Measurements from ENCODE around the gene MTARC1.

The MTARC1 gene

GRCh38 chr1:220786337-220787068 lies at the start of gene MTARC1:
MTARC1 (plus strand) TSS chr1:220786913; CDS start chr1:220786945, 32 bp downstream.
- no peak for DNase-seq (ENCODE audit: low spot score)

DNA sequence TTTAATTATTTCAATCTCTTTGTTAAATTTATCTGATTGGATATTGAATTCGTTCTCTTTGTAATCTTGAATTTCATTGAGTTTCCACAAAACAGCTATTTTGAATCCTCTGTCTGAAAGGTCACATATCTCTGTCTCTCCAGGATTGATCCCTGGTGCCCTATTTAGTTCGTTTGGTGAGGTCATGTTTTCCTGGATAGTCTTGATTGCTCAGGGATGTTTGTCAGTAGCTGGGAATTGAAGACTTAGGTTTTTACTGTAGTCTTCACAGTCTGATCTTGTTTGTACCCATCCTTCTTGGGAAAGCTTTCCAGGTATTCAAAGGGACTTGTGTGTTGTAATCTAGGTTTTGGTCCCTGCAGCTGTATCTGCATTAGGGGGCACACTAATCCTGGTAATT lies 45.4 kb upstream of the MTARC1 start:
- no peak for DNase-seq (ENCODE audit: low spot score)

- DNase-seq (ENCODE audit: low spot score) = no peak
These were observed 44.9 kb upstream of the MTARC1 start for GRCh38 chr1:220741825-220742224.

GRCh38 chr1:220742520-220742919 lies 44.2 kb upstream of the MTARC1 start:
- DNase-seq (ENCODE audit: low spot score) = no peak

GRCh38 chr1:220746851-220747250 lies 39.9 kb upstream of the MTARC1 start:
- no peak for DNase-seq (ENCODE audit: low spot score)

- DNase-seq (ENCODE audit: low spot score) = no peak
These were observed 39.1 kb upstream of the MTARC1 start for GRCh38 chr1:220747437-220748088.

GRCh38 chr1:220748089-220748934 lies 38.4 kb upstream of the MTARC1 start, which contains the start of gene MTARC2:
MTARC2 (plus strand) TSS chr1:220748322; CDS start chr1:220748532, 210 bp downstream.
- no peak for DNase-seq (ENCODE audit: low spot score)

GRCh38 chr1:220748936-220749335 lies 37.8 kb upstream of the MTARC1 start:
- no peak for DNase-seq (ENCODE audit: low spot score)

GRCh38 chr1:220750131-220750515 lies 36.6 kb upstream of the MTARC1 start:
- no peak for DNase-seq (ENCODE audit: low spot score)

GRCh38 chr1:220751111-220751510 lies 35.6 kb upstream of the MTARC1 start:
- DNase-seq (ENCODE audit: low spot score) = no peak

DNA sequence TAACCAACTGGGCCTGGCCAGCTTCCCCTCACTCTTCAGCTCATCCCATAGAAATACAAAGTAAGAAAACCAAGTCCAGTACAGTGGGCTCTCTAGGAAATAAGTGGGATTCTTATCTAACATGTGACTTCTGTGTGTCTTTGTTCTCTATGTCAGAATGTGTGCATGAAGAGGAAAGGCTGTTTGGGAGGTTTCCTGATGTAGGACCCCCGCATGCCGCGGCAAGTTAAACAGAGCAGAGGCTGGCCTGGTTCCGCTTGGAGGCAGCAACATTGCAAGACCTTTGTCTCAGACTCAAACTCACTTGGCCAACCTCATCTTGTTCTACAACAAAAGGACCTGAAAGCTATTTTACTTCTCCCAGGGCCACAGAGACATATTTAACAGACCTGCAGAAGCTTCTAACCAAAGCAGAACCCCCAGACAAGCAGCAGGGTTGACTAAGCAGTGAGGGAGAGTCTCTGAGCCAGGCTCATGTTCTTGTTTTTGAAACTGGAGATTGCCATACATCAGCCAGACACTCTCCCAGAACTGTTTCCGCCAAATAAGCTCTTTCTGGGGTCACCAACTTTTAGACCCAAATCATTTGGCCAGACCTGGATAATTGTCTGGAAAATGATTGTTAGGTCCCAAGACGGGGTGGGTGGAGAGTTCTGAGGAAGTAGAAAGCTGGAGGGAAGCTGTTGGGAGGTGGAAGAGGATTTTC lies 32.3 kb upstream of the MTARC1 start:
- no peak for DNase-seq (ENCODE audit: low spot score)

DNA sequence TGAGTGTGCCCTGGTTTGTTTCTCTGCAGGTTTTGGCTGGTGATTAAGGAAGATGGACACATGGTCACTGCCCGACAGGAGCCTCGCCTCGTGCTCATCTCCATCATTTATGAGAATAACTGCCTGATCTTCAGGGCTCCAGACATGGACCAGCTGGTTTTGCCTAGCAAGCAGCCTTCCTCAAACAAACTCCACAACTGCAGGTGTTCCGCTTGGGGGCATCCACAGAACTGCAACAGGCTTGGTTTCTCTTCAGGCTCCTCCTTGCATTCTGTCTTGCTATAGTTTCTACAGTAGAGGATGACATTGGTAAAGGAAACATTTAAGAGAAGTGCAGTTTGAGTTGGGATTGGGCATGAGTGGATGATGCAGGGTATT lies 31.8 kb upstream of the MTARC1 start:
- no peak for DNase-seq (ENCODE audit: low spot score)

- DNase-seq (ENCODE audit: low spot score) = no peak
These were observed 31.4 kb upstream of the MTARC1 start for GRCh38 chr1:220755309-220755708.

- DNase-seq (ENCODE audit: low spot score) = no peak
These were observed 29.3 kb upstream of the MTARC1 start for GRCh38 chr1:220757441-220757840.

DNA sequence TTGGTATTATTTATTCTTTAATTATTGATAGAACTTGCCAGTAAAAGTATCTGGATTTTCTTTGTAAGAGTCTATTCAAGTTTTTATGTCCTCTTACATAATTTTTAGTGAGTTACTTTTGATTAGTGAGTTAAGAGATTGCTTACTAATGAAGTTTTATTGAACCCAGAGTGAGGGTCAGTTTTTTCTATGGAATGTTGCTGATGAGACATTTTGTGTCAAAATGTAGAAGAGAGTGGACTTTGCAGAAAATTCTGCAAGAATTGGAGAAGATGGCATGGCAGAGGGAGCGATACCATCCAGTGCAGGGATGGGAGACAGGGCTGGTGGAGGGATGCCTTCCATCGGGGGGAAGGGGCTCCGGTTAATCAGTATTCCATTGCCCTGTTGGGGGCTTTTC lies 27.6 kb upstream of the MTARC1 start:
- DNase-seq (ENCODE audit: low spot score) = no peak

GRCh38 chr1:220761688-220762427 lies 24.9 kb upstream of the MTARC1 start:
- DNase-seq (ENCODE audit: low spot score) = no peak

DNA sequence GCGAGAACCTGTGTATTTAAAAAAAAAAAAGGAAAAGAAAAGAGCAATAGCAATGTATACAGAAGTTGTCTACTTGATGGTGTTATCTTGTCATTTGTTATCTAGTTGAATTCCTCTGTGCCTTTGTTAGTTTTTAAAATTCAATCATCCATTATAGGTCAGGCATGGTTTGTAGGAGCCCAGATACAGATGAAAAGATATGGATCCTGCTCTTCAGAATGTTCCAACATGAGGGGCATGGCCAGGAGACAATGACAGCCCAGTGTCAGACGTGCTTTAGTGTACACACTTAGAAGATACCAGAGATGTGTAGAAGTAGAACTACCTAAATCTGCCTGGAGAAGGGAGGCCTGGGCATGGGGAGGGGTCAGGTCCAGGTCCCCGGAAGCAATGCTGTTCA lies 22.0 kb upstream of the MTARC1 start:
- no peak for DNase-seq (ENCODE audit: low spot score)

GRCh38 chr1:220767312-220768125 lies 19.2 kb upstream of the MTARC1 start:
- no peak for DNase-seq (ENCODE audit: low spot score)

DNA sequence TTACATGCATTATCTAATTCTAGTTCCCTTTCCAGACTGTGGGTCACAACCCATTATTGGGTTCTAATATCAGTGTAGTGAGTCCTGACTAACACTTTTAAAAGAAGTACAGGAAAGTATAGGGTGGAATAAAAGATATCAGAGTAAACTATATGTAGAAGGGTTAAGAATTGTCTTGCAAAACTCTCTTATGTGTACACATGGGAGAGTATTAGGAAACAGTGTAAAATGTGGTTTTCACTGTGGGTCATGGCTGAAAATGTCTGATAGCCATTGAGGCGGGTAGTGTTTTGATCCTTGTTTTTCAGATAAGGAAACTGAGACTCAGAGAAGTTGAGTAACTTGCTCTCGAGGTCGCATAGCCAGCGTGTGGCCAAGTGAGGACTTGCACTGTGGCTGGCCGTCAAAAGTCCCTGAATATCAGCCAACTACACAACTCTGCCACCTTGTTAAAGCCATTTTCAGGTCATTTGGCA lies 18.5 kb upstream of the MTARC1 start:
- DNase-seq (ENCODE audit: low spot score) = no peak

- DNase-seq (ENCODE audit: low spot score) = no peak
These were observed 17.5 kb upstream of the MTARC1 start for GRCh38 chr1:220769205-220769604.

All from CD4-positive, alpha-beta T cell treated with Interleukin-2 at 100 ng/mL for 4 hours (primary cell).